H1 (cell line): ENCODE measurements around the gene GPR39. TPM values are rescaled to one million over a fixed set of nuclear protein-coding genes. Genes with fewer than 3 reads are reported as not detected.

Source experiments
- E2F6 ChIP-seq: IDR thresholded peaks from 2 replicates; pipeline ENCODE4 v1.6.1; 2012; ENCODE audit warnings: inconsistent platforms
- polyA plus RNA-seq, 7 experiments: library from polyadenylated mRNA; depleted of rRNA in 3 of 7; stranded (reverse) in 5 of 7; unstranded in 2 of 7; fragments of >200 nt in 5 of 7; fragments of 200-250 nt in 2 of 7; gene quantifications; 1 replicate in 5 of 7; 2 replicates in 1 of 7; 4 replicates in 1 of 7; pipeline versions ENCODE4 v1.2.1 to v1.2.3, GENCODE V29; 2011 to 2013; ENCODE audit warnings: missing spikeins in 2 of 7, mixed read lengths in 2 of 7
- total RNA-seq: library from RNA; stranded (reverse); fragmentation: NEBNext Ultra II Directional; extraction: Animal tissue kit (Norgen Biotek cat#: 25700); gene quantifications from 2 replicates; pipeline ENCODE4 v1.2.1, GENCODE V29; 2021
- TF ChIP-seq, protein P1 (sequence below): fragments of 300-600 bp; sonication (generic); IDR thresholded peaks from 2 replicates; pipeline ENCODE4 v1.7.1; 2012; ENCODE audit warnings: low read length, moderate library complexity, mild to moderate bottlenecking, inconsistent platforms; ENCODE audit not compliant: insufficient replicate concordance

The GPR39 gene
- total and polyA plus RNA-seq, 2 of the 8 experiments (the other 6 are each of a cell fraction or from before 2014, with no cell fraction given) = 0.63 to 2.7 TPM

DNA sequence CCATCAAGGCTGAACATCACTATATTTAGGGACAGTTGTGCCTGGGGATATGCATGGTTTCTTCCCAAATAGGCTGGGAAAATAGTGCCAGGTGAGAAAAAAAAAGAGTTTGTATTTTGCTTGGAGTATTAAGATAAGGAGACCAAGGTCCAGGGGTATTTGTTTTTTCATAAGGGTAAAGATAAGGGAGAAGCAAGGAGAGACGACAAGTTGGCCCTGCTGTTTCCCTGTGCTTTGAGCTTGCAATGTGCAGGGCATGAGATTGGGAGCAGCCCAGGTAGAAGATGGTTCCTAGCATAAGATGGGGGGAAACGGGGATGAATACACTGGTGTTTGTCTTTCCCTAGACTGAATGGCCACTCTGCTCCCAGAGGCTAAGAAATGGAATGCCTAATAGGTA lies 8.8 kb upstream of the GPR39 start (continued):
- TF ChIP-seq, protein P1, sequence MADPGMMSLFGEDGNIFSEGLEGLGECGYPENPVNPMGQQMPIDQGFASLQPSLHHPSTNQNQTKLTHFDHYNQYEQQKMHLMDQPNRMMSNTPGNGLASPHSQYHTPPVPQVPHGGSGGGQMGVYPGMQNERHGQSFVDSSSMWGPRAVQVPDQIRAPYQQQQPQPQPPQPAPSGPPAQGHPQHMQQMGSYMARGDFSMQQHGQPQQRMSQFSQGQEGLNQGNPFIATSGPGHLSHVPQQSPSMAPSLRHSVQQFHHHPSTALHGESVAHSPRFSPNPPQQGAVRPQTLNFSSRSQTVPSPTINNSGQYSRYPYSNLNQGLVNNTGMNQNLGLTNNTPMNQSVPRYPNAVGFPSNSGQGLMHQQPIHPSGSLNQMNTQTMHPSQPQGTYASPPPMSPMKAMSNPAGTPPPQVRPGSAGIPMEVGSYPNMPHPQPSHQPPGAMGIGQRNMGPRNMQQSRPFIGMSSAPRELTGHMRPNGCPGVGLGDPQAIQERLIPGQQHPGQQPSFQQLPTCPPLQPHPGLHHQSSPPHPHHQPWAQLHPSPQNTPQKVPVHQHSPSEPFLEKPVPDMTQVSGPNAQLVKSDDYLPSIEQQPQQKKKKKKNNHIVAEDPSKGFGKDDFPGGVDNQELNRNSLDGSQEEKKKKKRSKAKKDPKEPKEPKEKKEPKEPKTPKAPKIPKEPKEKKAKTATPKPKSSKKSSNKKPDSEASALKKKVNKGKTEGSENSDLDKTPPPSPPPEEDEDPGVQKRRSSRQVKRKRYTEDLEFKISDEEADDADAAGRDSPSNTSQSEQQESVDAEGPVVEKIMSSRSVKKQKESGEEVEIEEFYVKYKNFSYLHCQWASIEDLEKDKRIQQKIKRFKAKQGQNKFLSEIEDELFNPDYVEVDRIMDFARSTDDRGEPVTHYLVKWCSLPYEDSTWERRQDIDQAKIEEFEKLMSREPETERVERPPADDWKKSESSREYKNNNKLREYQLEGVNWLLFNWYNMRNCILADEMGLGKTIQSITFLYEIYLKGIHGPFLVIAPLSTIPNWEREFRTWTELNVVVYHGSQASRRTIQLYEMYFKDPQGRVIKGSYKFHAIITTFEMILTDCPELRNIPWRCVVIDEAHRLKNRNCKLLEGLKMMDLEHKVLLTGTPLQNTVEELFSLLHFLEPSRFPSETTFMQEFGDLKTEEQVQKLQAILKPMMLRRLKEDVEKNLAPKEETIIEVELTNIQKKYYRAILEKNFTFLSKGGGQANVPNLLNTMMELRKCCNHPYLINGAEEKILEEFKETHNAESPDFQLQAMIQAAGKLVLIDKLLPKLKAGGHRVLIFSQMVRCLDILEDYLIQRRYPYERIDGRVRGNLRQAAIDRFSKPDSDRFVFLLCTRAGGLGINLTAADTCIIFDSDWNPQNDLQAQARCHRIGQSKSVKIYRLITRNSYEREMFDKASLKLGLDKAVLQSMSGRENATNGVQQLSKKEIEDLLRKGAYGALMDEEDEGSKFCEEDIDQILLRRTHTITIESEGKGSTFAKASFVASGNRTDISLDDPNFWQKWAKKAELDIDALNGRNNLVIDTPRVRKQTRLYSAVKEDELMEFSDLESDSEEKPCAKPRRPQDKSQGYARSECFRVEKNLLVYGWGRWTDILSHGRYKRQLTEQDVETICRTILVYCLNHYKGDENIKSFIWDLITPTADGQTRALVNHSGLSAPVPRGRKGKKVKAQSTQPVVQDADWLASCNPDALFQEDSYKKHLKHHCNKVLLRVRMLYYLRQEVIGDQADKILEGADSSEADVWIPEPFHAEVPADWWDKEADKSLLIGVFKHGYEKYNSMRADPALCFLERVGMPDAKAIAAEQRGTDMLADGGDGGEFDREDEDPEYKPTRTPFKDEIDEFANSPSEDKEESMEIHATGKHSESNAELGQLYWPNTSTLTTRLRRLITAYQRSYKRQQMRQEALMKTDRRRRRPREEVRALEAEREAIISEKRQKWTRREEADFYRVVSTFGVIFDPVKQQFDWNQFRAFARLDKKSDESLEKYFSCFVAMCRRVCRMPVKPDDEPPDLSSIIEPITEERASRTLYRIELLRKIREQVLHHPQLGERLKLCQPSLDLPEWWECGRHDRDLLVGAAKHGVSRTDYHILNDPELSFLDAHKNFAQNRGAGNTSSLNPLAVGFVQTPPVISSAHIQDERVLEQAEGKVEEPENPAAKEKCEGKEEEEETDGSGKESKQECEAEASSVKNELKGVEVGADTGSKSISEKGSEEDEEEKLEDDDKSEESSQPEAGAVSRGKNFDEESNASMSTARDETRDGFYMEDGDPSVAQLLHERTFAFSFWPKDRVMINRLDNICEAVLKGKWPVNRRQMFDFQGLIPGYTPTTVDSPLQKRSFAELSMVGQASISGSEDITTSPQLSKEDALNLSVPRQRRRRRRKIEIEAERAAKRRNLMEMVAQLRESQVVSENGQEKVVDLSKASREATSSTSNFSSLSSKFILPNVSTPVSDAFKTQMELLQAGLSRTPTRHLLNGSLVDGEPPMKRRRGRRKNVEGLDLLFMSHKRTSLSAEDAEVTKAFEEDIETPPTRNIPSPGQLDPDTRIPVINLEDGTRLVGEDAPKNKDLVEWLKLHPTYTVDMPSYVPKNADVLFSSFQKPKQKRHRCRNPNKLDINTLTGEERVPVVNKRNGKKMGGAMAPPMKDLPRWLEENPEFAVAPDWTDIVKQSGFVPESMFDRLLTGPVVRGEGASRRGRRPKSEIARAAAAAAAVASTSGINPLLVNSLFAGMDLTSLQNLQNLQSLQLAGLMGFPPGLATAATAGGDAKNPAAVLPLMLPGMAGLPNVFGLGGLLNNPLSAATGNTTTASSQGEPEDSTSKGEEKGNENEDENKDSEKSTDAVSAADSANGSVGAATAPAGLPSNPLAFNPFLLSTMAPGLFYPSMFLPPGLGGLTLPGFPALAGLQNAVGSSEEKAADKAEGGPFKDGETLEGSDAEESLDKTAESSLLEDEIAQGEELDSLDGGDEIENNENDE = no peak
- no peak for TF ChIP-seq E2F6
- TF ChIP-seq, all 59 proteins: peak for 0
